Naive thymus-derived CD4-positive, alpha-beta T cell (primary cell): ENCODE data around the gene HAAO. TPM values are rescaled to one million over a fixed set of nuclear protein-coding genes. Genes with fewer than 3 reads are reported as not detected.

Experiments
- ATAC-seq: fragments of 150-1000 bp; cut with Tn5 transposase; 2 replicates; pipeline ENCODE4 v1.10.0; 2021; ENCODE audit warnings: mild to moderate bottlenecking, moderate library complexity
- CTCF ChIA-PET: fragments of 350-600 bp; sonication (Branson Sonifier 250); formaldehyde crosslinking; loops from one replicate; lab custom pipeline; 2021; ENCODE audit warnings: antibody characterized with exemption; lab: Charles Lee
- POLR2A ChIA-PET: fragments of 350-600 bp; sonication (Branson Sonifier 250); formaldehyde crosslinking; loops from one replicate; lab custom pipeline; 2021; ENCODE audit warnings: antibody characterized with exemption, inconsistent platforms; lab: Charles Lee
- DNase-seq, 9 donors: peaks; one replicate each; pipeline versions ENCODE4 v3.0.0 to v3.0.0-alpha.2; 2020 to 2022; ENCODE audit warnings: mixed read lengths in 1 of 9
- H3K27ac ChIP-seq: one replicate; pipeline ENCODE4 v1.7.0; 2013; ENCODE audit warnings: mild to moderate bottlenecking, low read depth, low read length, moderate library complexity
- H3K27me3 ChIP-seq, 2 donors: one replicate each; pipeline ENCODE4 v1.7.0; 2013; ENCODE audit warnings: low read length in 2 of 2, mild to moderate bottlenecking in 2 of 2, moderate library complexity in 2 of 2; ENCODE audit not compliant: control insufficient read depth in 2 of 2, insufficient read depth in 2 of 2
- H3K36me3 ChIP-seq, 3 experiments: 1 replicate in 2 of 3; 2 replicates in 1 of 3; pipeline ENCODE4 v1.7.0; 2013; ENCODE audit warnings: low read length in 3 of 3, mild to moderate bottlenecking in 3 of 3, moderate library complexity in 1 of 3; ENCODE audit not compliant: insufficient read depth in 3 of 3, control insufficient read depth in 2 of 3
- H3K4me1 ChIP-seq, 2 donors: one replicate each; pipeline ENCODE4 v1.7.0; 2013; ENCODE audit warnings: low read length in 2 of 2, mild to moderate bottlenecking in 2 of 2, moderate library complexity in 1 of 2; ENCODE audit not compliant: control insufficient read depth in 2 of 2, insufficient read depth in 2 of 2
- H3K4me3 ChIP-seq: 2 replicates; pipeline ENCODE4 v1.7.0; 2013; ENCODE audit warnings: mild to moderate bottlenecking, low read length
- H3K9me3 ChIP-seq, 3 experiments: 1 replicate in 2 of 3; 2 replicates in 1 of 3; pipeline ENCODE4 v1.7.0; 2013; ENCODE audit warnings: low read length in 3 of 3; ENCODE audit not compliant: control insufficient read depth in 2 of 3
- H3K27ac Mint-ChIP-seq, 9 donors: one replicate each; pipeline ENCODE4 v1.8.0; 2020 to 2022; ENCODE audit warnings: mixed read lengths in 9 of 9, mild to moderate bottlenecking in 8 of 9, moderate library complexity in 5 of 9, inconsistent platforms in 2 of 9
- H3K27me3 Mint-ChIP-seq, 5 donors: one replicate each; pipeline ENCODE4 v1.8.0; 2021 to 2022; ENCODE audit warnings: mixed read lengths in 5 of 5, mild to moderate bottlenecking in 1 of 5
- H3K36me3 Mint-ChIP-seq, 5 donors: one replicate each; pipeline ENCODE4 v1.8.0; 2020 to 2022; ENCODE audit warnings: mixed read lengths in 5 of 5, mild to moderate bottlenecking in 3 of 5, inconsistent platforms in 1 of 5
- H3K4me1 Mint-ChIP-seq, 7 donors: one replicate each; pipeline ENCODE4 v1.8.0; 2020 to 2022; ENCODE audit warnings: mixed read lengths in 7 of 7, mild to moderate bottlenecking in 3 of 7, inconsistent platforms in 1 of 7
- H3K4me3 Mint-ChIP-seq, 10 donors: one replicate each; pipeline ENCODE4 v1.8.0; 2020 to 2022; ENCODE audit warnings: mild to moderate bottlenecking in 10 of 10, mixed read lengths in 10 of 10, moderate library complexity in 6 of 10, inconsistent platforms in 2 of 10
- H3K9me3 Mint-ChIP-seq, 11 donors: one replicate each; pipeline ENCODE4 v1.8.0; 2020 to 2022; ENCODE audit warnings: mixed read lengths in 11 of 11, mild to moderate bottlenecking in 4 of 11, inconsistent platforms in 1 of 11, moderate library complexity in 1 of 11
- intact Hi-C, 2 donors: fragments of 100-400 bp; cut with micrococcal nuclease; formaldehyde crosslinking; loops; one replicate each; pipeline ENCODE4 v1.15.1; 2023
- polyA plus RNA-seq, 2 donors: library from polyadenylated mRNA; unstranded; fragments of 300-500 nt; fragmentation: Illumina TruSeq; gene quantifications; one replicate each; pipeline ENCODE4 v1.2.3, GENCODE V29; 2021
- total RNA-seq, 6 experiments: library from RNA in 5 of 6; stranded (reverse) in 5 of 6; gene quantifications; 1 replicate in 5 of 6; 2 replicates in 1 of 6; pipeline ENCODE4 v1.2.3 and lab custom pipeline; 2021 to 2026

The HAAO gene
- total and polyA plus RNA-seq, 7 experiments from 2014 or later, result 0.33 to 5.1 (median 1.3) TPM; not detected in 3

DNA sequence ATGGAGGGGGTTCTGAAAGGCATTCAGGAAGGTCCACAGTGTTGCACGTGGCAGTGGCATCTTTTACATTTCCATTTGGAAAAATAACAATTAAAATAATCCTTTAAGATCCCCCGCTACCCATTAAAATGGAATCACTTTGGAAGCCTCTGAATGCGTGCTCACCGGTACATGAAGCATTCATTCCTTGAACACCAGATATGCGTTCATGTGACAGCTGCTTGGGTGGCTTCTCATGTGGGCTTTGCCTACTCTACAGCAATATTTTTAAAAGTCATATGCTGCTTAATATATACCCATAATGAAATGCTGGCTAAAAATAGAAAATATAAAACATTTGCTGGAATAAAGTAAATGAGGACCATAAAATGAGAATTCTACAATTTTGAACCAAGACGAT is 14.4 kb upstream of the HAAO start:
- no peaks in the 10 kb centered on the region for H3K27me3 ChIP-seq
- H3K9me3 ChIP-seq, result no peaks in the 10 kb centered on the region
- Mint-ChIP-seq H3K27me3 (peaks cover 0 to 45% (median 0%) of the 10 kb centered on the region in 5 donors), H3K36me3 (no peaks in the 10 kb centered on the region), H3K9me3 (peaks cover 0 to 7% (median 0%) of the 10 kb centered on the region in 11 donors), H3K4me1 (peaks cover 0 to 26% (median 11%) of the 10 kb centered on the region in 7 donors), H3K4me3 (no peak overlapping the region), H3K27ac (no peak overlapping the region)
- ATAC-seq, result no peak
- H3K4me1 ChIP-seq, result peaks cover 0 to 3% of the 10 kb centered on the region in 2 donors
- ChIA-PET CTCF (no interaction called here), POLR2A (no interaction called here)
- intact Hi-C loops, result no loop called here
- DNase-seq, result no peak
- H3K27ac ChIP-seq, result no peak overlapping the region
- H3K4me3 ChIP-seq, result no peak overlapping the region
- no peaks in the 10 kb centered on the region for H3K36me3 ChIP-seq

DNA sequence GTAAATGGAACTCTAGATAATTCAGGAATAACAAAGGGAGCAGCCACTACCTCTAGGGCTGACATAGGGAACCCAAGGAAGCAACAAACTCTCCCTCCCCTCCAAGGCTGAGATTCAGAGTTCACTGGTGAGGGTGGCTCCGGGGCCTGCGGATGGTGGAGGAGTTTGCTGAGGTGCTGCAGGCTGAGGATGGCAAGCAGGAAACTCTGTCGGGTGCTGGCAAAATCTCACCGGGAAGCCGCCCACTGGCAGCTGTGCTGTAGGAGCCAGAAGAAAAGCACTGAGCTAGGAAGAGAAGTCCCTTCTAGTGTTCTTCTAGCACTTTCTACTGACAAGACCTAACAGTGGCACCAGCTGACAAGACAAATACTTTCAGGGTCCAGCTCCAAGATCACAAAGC is 12.5 kb upstream of the HAAO start:
- H3K27ac ChIP-seq, result no peak overlapping the region
- H3K27me3 Mint-ChIP-seq, result peaks cover 0 to 47% (median 0%) of the 10 kb centered on the region in 5 donors
- no peaks in the 10 kb centered on the region for H3K9me3 ChIP-seq
- no peak overlapping the region for H3K4me3 Mint-ChIP-seq
- no peaks in the 10 kb centered on the region for H3K27me3 ChIP-seq
- CTCF ChIA-PET, result no interaction called here
- POLR2A ChIA-PET, result no interaction called here
- ATAC-seq (no peak), DNase-seq (no peak)
- H3K4me1 Mint-ChIP-seq, result peaks cover 7 to 32% (median 10%) of the 10 kb centered on the region in 7 donors
- peaks cover 0 to 1% (median 0%) of the 10 kb centered on the region in 11 donors for H3K9me3 Mint-ChIP-seq
- H3K4me1 ChIP-seq, result no peaks in the 10 kb centered on the region
- intact Hi-C loops, result no loop called here
- no peak overlapping the region for H3K4me3 ChIP-seq
- no peaks in the 10 kb centered on the region for H3K36me3 Mint-ChIP-seq
- H3K36me3 ChIP-seq, result no peaks in the 10 kb centered on the region
- H3K27ac Mint-ChIP-seq, result no peak overlapping the region

DNA sequence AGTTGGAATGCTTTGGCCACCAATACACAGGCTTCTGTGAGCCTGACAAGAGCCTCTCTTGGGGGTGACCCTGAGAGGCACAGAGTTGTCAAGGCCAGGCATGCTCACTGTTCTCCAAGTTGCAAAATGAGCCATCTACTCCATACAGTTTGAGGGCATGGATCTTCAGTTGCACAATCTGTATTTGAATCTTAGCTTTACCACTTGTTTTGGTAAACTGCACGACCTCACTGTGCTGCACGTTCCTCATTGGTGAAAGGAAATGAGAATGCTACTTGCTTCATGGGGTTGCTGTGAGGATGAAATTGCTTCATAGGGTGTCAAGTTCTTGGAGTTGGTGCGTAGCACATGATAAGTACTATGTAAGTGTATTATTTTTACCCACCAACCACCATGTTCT is 12.0 kb upstream of the HAAO start:
- ChIA-PET POLR2A (no interaction called here), CTCF (interaction anchor here (0.7 kb wide), 1 partner anchor 19 kb away, joined by 3 read pairs; no protein-coding TSS in a partner anchor)
- H3K27ac Mint-ChIP-seq, result no peak overlapping the region
- no peak for DNase-seq
- no peak overlapping the region for H3K4me3 ChIP-seq
- H3K4me1 ChIP-seq, result no peaks in the 10 kb centered on the region
- no peaks in the 10 kb centered on the region for H3K36me3 Mint-ChIP-seq
- no peaks in the 10 kb centered on the region for H3K36me3 ChIP-seq
- H3K27me3 Mint-ChIP-seq, result peaks cover 0 to 47% (median 0%) of the 10 kb centered on the region in 5 donors
- H3K27ac ChIP-seq, result no peak overlapping the region
- no peaks in the 10 kb centered on the region for H3K9me3 Mint-ChIP-seq
- ATAC-seq, result peak; percentile 83
- no peaks in the 10 kb centered on the region for H3K27me3 ChIP-seq
- H3K9me3 ChIP-seq, result no peaks in the 10 kb centered on the region
- H3K4me3 Mint-ChIP-seq, result no peak overlapping the region
- intact Hi-C loops, result no loop called here
- H3K4me1 Mint-ChIP-seq, result peaks cover 7 to 33% (median 9%) of the 10 kb centered on the region in 7 donors

DNA sequence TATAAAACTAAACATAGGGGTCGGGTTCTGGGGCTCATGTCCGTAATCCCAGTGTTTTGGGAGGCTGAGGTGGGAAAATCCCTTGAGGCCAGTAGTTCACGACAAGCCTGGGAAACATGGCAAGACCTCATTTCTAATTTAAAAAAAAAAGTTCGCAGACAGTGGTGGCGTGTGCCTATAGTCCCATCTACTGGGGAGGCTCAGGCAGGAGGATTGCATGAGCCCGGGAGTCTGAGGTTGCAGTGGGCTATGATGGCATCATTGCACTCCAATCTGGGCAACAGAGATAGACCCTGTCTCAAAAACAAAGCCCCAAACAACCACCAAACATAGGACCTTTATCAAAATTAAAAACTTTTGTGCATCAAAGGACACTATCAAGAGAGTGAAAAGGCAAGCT is 9.8 kb upstream of the HAAO start:
- intact Hi-C loops, result no loop called here
- Mint-ChIP-seq H3K4me3 (no peak overlapping the region), H3K9me3 (no peaks in the 10 kb centered on the region), H3K36me3 (no peaks in the 10 kb centered on the region), H3K4me1 (peaks cover 4 to 23% (median 7%) of the 10 kb centered on the region in 7 donors), H3K27me3 (peaks cover 0 to 32% (median 0%) of the 10 kb centered on the region in 5 donors), H3K27ac (no peak overlapping the region)
- Histone ChIP-seq H3K9me3 (no peaks in the 10 kb centered on the region), H3K27ac (no peak overlapping the region), H3K4me1 (no peaks in the 10 kb centered on the region), H3K4me3 (no peak overlapping the region), H3K36me3 (no peaks in the 10 kb centered on the region), H3K27me3 (no peaks in the 10 kb centered on the region)
- DNase-seq (no peak), ATAC-seq (no peak)
- ChIA-PET CTCF (no interaction called here), POLR2A (no interaction called here)

DNA sequence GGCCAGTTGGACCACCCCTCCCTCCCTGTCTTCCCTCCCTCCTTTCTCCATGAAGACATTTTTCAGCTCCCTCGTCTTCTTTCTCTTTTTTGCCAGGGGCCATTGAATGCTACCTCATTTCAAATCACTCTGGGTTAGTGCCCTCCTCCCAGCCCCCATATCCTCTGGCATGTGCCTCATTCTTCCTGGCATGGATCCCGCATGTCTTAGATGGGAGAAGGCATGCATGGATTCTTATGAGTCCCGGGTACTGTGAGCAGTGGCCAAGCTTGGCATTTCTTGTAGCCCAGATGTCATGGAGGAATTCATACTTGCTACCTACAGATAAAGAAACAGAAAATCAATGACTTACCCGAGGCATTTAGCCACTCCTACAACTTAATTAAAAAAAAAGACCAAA is 9.0 kb upstream of the HAAO start:
- Histone ChIP-seq H3K4me1 (no peaks in the 10 kb centered on the region), H3K36me3 (no peaks in the 10 kb centered on the region), H3K9me3 (no peaks in the 10 kb centered on the region), H3K27me3 (no peaks in the 10 kb centered on the region), H3K27ac (no peak overlapping the region), H3K4me3 (no peak overlapping the region)
- no peak for ATAC-seq
- Mint-ChIP-seq H3K27ac (no peak overlapping the region), H3K4me3 (peak overlapping the region in 1 of 10 donors; percentile 17), H3K4me1 (peaks cover 4 to 27% (median 9%) of the 10 kb centered on the region in 7 donors), H3K9me3 (no peaks in the 10 kb centered on the region), H3K27me3 (peaks cover 0 to 27% (median 0%) of the 10 kb centered on the region in 5 donors), H3K36me3 (no peaks in the 10 kb centered on the region)
- ChIA-PET CTCF (interaction anchor here (0.6 to 1.9 kb wide), 2 partner anchors 9 to 16 kb away, joined by 3 to 6 read pairs; no protein-coding TSS in a partner anchor), POLR2A (interaction anchor here (2.2 kb wide), 1 partner anchor 9 kb away, joined by 28 read pairs; no protein-coding TSS in a partner anchor)
- DNase-seq, result no peak
- intact Hi-C loops, result no loop called here

DNA sequence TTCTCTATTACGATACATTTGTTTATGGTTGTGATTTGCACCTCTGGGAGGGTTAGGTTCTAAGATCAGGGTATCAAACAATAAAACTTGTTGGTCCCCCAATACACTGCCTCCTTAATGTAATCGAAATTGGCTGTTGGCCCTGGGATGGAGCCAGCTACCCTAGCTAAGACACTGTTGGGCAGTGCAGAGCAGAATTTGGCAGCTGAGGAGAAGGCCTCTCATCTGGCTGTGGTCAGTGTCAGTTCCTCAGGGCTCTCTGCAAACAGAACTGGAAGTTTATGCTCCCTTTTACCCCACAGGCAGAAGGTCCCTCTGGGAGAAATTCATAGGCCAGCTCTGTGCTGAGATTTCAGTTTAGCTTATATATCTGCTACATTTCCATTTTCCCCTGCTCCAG is 8.6 kb upstream of the HAAO start:
- H3K27me3 ChIP-seq, result no peaks in the 10 kb centered on the region
- Mint-ChIP-seq H3K4me1 (peaks cover 4 to 28% (median 11%) of the 10 kb centered on the region in 7 donors), H3K27ac (peak overlapping the region in 1 of 9 donors; percentile 80), H3K9me3 (no peaks in the 10 kb centered on the region), H3K27me3 (peaks cover 0 to 25% (median 0%) of the 10 kb centered on the region in 5 donors), H3K4me3 (no peak overlapping the region), H3K36me3 (no peaks in the 10 kb centered on the region)
- H3K9me3 ChIP-seq, result no peaks in the 10 kb centered on the region
- H3K36me3 ChIP-seq, result no peaks in the 10 kb centered on the region
- DNase-seq (no peak), ATAC-seq (no peak)
- intact Hi-C loops, result no loop called here
- H3K4me1 ChIP-seq, result no peaks in the 10 kb centered on the region
- no peak overlapping the region for H3K4me3 ChIP-seq
- ChIA-PET POLR2A (interaction anchor here (1.3 to 2.2 kb wide), 2 partner anchors 9 to 10 kb away, joined by 3 to 28 read pairs; no protein-coding TSS in a partner anchor), CTCF (interaction anchor here (0.7 to 1.9 kb wide), 2 partner anchors 10 to 61 kb away, joined by 3 to 6 read pairs; no protein-coding TSS in a partner anchor)
- H3K27ac ChIP-seq, result no peak overlapping the region
